Mucosa of stomach (tissue), 1 donor: ENCODE measurements around the gene ZNF644.
"Not testable (repeated sequence)": the region's sequence is repeated elsewhere in the genome, so short reads cannot be mapped to it uniquely, and the experiment has no call there.

Source experiments
- H3K27me3 ChIP-seq: one replicate; pipeline ENCODE4 v1.7.0; 2013; ENCODE audit warnings: mild to moderate bottlenecking, low read length; ENCODE audit not compliant: control insufficient read depth, insufficient read depth
- H3K36me3 ChIP-seq: one replicate; pipeline ENCODE4 v1.7.0; 2013; ENCODE audit warnings: low read length; ENCODE audit not compliant: control insufficient read depth, insufficient read depth
- H3K4me1 ChIP-seq: one replicate; pipeline ENCODE4 v1.7.0; 2013; ENCODE audit warnings: mild to moderate bottlenecking, low read length; ENCODE audit not compliant: control insufficient read depth, insufficient read depth
- H3K4me3 ChIP-seq: one replicate; pipeline ENCODE4 v1.7.0; 2013; ENCODE audit warnings: low read length
- H3K9ac ChIP-seq: one replicate; pipeline ENCODE4 v1.7.0; 2013; ENCODE audit warnings: mild to moderate bottlenecking, low read length, moderate library complexity
- H3K9me3 ChIP-seq: one replicate; pipeline ENCODE4 v1.7.0; 2013; ENCODE audit warnings: mild to moderate bottlenecking, low read length, moderate library complexity; ENCODE audit not compliant: control insufficient read depth
- donor health status: Pancreatic carcinoma.

ZNF644 gene

GRCh38 chr1:91044776-91045175 is 22.9 kb upstream of the ZNF644 start:
- not testable (repeated sequence) for H3K27me3 ChIP-seq, H3K4me3 ChIP-seq, H3K36me3 ChIP-seq, H3K9me3 ChIP-seq, H3K4me1 ChIP-seq, H3K9ac ChIP-seq

DNA sequence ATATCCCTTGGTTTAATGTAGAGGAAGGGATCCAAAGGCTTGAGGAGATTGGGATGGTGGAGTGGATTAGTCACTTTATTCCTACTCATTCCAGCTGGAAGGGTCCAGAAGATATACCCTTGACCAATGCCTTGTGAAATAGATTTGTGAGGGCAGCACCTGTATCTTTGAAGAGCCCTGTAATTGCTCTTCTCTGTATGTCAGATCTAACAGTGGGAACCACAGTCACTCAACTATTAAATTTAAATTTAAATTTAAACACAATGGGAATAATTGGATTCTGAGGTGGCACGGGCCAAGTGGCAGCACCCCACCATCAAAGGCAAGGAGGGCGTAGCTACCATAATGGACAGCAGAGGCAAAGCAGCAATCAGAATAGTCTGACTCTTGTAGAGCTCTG is 20.5 kb upstream of the ZNF644 start:
- H3K27me3 ChIP-seq, H3K9me3 ChIP-seq, H3K4me3 ChIP-seq, H3K9ac ChIP-seq, H3K4me1 ChIP-seq, H3K36me3 ChIP-seq: not testable (repeated sequence)

- no peaks in the 10 kb centered on the region for H3K27me3 ChIP-seq
- no peaks in the 10 kb centered on the region for H3K36me3 ChIP-seq
- no peaks in the 10 kb centered on the region for H3K9me3 ChIP-seq
- H3K9ac ChIP-seq = no peak overlapping the region
- peaks cover 16% of the 10 kb centered on the region for H3K4me1 ChIP-seq
- no peak overlapping the region for H3K4me3 ChIP-seq
Measured at GRCh38 chr1:91038582-91038981, 16.7 kb upstream of the ZNF644 start.

- Histone ChIP-seq H3K4me1 (peaks cover 16% of the 10 kb centered on the region), H3K27me3 (no peaks in the 10 kb centered on the region), H3K9me3 (no peaks in the 10 kb centered on the region), H3K9ac (no peak overlapping the region), H3K36me3 (no peaks in the 10 kb centered on the region), H3K4me3 (no peak overlapping the region)
Measured at GRCh38 chr1:91036894-91037829, 15.3 kb upstream of the ZNF644 start.

GRCh38 chr1:91032349-91032748 is 10.5 kb upstream of the ZNF644 start:
- no peaks in the 10 kb centered on the region for H3K36me3 ChIP-seq
- H3K9me3 ChIP-seq = no peaks in the 10 kb centered on the region
- H3K4me3 ChIP-seq = no peak overlapping the region
- H3K9ac ChIP-seq = no peak overlapping the region
- H3K27me3 ChIP-seq = no peaks in the 10 kb centered on the region
- H3K4me1 ChIP-seq = peaks cover 9% of the 10 kb centered on the region

GRCh38 chr1:91031081-91031480 is 9.2 kb upstream of the ZNF644 start:
- no peaks in the 10 kb centered on the region for H3K27me3 ChIP-seq
- no peaks in the 10 kb centered on the region for H3K36me3 ChIP-seq
- no peaks in the 10 kb centered on the region for H3K9me3 ChIP-seq
- H3K4me3 ChIP-seq = no peak overlapping the region
- no peaks in the 10 kb centered on the region for H3K4me1 ChIP-seq
- H3K9ac ChIP-seq = no peak overlapping the region

GRCh38 chr1:91026777-91027176 is 4.9 kb upstream of the ZNF644 start:
- Histone ChIP-seq H3K9me3 (no peaks in the 10 kb centered on the region), H3K27me3 (no peaks in the 10 kb centered on the region), H3K4me3 (no peak overlapping the region), H3K36me3 (no peaks in the 10 kb centered on the region), H3K4me1 (peaks cover 6% of the 10 kb centered on the region), H3K9ac (no peak overlapping the region)

DNA sequence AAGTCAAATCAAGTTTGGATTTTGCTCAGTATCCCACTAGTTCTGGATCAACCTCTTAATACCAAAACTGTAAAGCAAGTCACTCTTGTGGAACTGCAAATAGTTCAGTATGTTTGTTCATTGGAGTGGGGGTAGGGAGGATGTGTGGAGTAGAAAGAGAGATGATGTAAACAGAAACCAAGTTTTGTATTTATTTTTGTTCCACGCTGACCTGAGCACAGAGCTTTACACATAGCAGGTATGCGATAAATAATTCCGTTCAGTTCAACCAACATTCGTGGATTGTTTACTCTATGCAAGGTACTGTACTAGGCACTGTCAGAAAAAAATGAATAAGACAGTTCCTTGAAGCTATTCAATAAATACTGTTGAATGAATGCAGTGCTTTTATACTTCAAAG is 4.5 kb upstream of the ZNF644 start:
- Histone ChIP-seq H3K27me3 (no peaks in the 10 kb centered on the region), H3K9me3 (no peaks in the 10 kb centered on the region), H3K4me1 (peaks cover 6% of the 10 kb centered on the region), H3K36me3 (no peaks in the 10 kb centered on the region), H3K4me3 (no peak overlapping the region), H3K9ac (no peak overlapping the region)

DNA sequence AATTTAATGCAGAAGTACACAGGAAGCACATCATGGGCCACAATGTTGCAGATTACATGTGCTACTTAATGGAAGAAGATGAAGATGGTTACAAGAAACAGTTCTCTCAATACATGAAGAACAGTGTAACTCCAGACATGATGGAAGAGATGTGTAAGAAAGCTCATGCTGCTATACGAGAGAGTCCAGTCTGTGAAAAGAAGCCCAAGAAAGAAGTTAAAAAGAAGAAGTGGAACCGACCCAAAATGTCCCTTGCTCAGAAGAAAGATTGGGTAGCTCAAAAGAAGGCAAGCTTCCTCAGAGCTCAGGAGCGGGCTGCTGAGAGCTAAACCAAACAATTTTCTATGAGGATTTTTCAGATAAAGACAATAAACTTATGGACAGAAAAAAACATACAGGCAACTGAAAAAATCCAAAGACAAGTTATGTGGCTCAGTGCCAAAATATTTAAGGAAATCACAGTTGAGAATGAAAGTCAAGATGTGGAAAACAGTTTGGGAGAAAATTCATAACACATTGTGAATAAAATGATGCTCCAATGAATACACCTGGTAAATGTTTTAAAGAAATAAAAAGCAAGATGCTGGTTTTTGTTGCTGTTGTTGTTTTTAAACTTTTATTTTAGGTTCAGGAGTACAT is 2.8 kb upstream of the ZNF644 start:
- peaks cover 6% of the 10 kb centered on the region for H3K4me1 ChIP-seq
- no peak overlapping the region for H3K4me3 ChIP-seq
- H3K36me3 ChIP-seq = no peaks in the 10 kb centered on the region
- no peaks in the 10 kb centered on the region for H3K9me3 ChIP-seq
- no peak overlapping the region for H3K9ac ChIP-seq
- H3K27me3 ChIP-seq = no peaks in the 10 kb centered on the region

DNA sequence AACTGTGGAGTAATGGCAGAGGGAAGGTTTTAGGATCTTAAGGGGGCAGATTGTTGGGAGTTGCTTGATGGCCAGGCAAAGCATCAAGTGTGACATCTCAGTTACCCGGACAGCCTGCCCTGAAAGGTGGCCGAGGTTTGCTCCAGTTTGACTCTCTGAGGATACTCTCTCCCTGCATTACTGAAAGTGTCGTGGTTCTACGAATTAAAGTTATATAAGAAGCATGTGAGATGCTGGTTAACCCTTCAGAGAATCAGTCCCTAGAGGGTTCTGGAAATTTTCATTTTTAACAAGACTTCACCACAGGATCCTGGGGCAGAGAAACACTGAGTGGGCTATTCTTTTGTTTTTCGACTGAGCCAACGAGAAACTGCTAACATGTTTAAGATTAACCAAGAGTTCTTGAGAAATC is 689 bp upstream of the ZNF644 start:
- H3K4me1 ChIP-seq = peaks cover 12% of the 10 kb centered on the region
- H3K36me3 ChIP-seq = no peaks in the 10 kb centered on the region
- H3K9me3 ChIP-seq = no peaks in the 10 kb centered on the region
- H3K4me3 ChIP-seq = peak overlapping the region; percentile 64
- H3K27me3 ChIP-seq = no peaks in the 10 kb centered on the region
- peak overlapping the region; percentile 96 for H3K9ac ChIP-seq

- Histone ChIP-seq H3K9ac (peak overlapping the region; percentile 96), H3K4me3 (peak overlapping the region; percentile 64), H3K4me1 (peaks cover 16% of the 10 kb centered on the region), H3K27me3 (no peaks in the 10 kb centered on the region), H3K36me3 (no peaks in the 10 kb centered on the region), H3K9me3 (no peaks in the 10 kb centered on the region)
Measured at GRCh38 chr1:91020967-91021685, 709 bp downstream of the ZNF644 start.

GRCh38 chr1:91020486-91020885 is 1.3 kb downstream of the ZNF644 start:
- H3K4me1 ChIP-seq = peaks cover 22% of the 10 kb centered on the region
- H3K4me3 ChIP-seq = peak overlapping the region; percentile 64
- no peaks in the 10 kb centered on the region for H3K9me3 ChIP-seq
- no peaks in the 10 kb centered on the region for H3K36me3 ChIP-seq
- peak overlapping the region; percentile 96 for H3K9ac ChIP-seq
- H3K27me3 ChIP-seq = no peaks in the 10 kb centered on the region
